NCI-H2227 treated with DMSO at 0.1 percent for 48 hours (cell line): ENCODE results near the gene SPAG4.

Experiments used
- DNase-seq: peaks from one replicate; lab custom pipeline; 2025; lab: John Stamatoyannopoulos, UW

SPAG4 gene

GRCh38 chr20:35621560-35621946, 5.9 kb downstream of the SPAG4 start:
- no peak for DNase-seq

GRCh38 chr20:35625584-35626385, 10.2 kb downstream of the SPAG4 start:
- DNase-seq = no peak

- no peak for DNase-seq
Measured at GRCh38 chr20:35626386-35627001, 10.9 kb downstream of the SPAG4 start.

- DNase-seq = no peak
Measured at GRCh38 chr20:35627121-35627520, 11.5 kb downstream of the SPAG4 start.

GRCh38 chr20:35629427-35630145, 14.0 kb downstream of the SPAG4 start:
- DNase-seq = no peak

- no peak for DNase-seq
Measured at GRCh38 chr20:35630636-35631035, 15.0 kb downstream of the SPAG4 start.

- DNase-seq = no peak
Measured at GRCh38 chr20:35632539-35633115, 17.0 kb downstream of the SPAG4 start.

- no peak for DNase-seq
Measured at GRCh38 chr20:35635652-35636051, 20.0 kb downstream of the SPAG4 start.

- no peak for DNase-seq
Measured at GRCh38 chr20:35636095-35636494, 20.5 kb downstream of the SPAG4 start.

GRCh38 chr20:35637276-35637675, 21.6 kb downstream of the SPAG4 start:
- no peak for DNase-seq

- DNase-seq = no peak
Measured at GRCh38 chr20:35638751-35639150, 23.1 kb downstream of the SPAG4 start.

GRCh38 chr20:35640724-35641123, 25.1 kb downstream of the SPAG4 start:
- no peak for DNase-seq

GRCh38 chr20:35641743-35642142, 26.1 kb downstream of the SPAG4 start:
- DNase-seq = no peak

- no peak for DNase-seq
Measured at GRCh38 chr20:35643045-35643444, 27.4 kb downstream of the SPAG4 start.

- DNase-seq = no peak
Measured at GRCh38 chr20:35644806-35645205, 29.2 kb downstream of the SPAG4 start.

- no peak for DNase-seq
Measured at GRCh38 chr20:35648836-35649235, 33.2 kb downstream of the SPAG4 start.

- DNase-seq = no peak
Measured at GRCh38 chr20:35650632-35651031, 35.0 kb downstream of the SPAG4 start.

- no peak for DNase-seq
Measured at GRCh38 chr20:35651958-35652357, 36.3 kb downstream of the SPAG4 start.

- no peak for DNase-seq
Measured at GRCh38 chr20:35652641-35653429, 37.2 kb downstream of the SPAG4 start.

GRCh38 chr20:35653430-35653734, 37.8 kb downstream of the SPAG4 start:
- DNase-seq = no peak

GRCh38 chr20:35653893-35654292, 38.3 kb downstream of the SPAG4 start:
- no peak for DNase-seq

- no peak for DNase-seq
Measured at GRCh38 chr20:35654415-35654814, 38.8 kb downstream of the SPAG4 start.
